Stimulated activated CD4-positive, alpha-beta T cell treated with anti-CD3 and anti-CD28 coated beads, Interleukin-15, amount 100 ng/mL, for 48 hours (primary cell): ENCODE measurements around the gene HTT.

Source experiments
- DNase-seq, 2 donors: peaks; one replicate each; pipeline ENCODE4 v3.0.0-alpha.2; 2020; ENCODE audit warnings: low read depth in 2 of 2

HTT gene

DNA sequence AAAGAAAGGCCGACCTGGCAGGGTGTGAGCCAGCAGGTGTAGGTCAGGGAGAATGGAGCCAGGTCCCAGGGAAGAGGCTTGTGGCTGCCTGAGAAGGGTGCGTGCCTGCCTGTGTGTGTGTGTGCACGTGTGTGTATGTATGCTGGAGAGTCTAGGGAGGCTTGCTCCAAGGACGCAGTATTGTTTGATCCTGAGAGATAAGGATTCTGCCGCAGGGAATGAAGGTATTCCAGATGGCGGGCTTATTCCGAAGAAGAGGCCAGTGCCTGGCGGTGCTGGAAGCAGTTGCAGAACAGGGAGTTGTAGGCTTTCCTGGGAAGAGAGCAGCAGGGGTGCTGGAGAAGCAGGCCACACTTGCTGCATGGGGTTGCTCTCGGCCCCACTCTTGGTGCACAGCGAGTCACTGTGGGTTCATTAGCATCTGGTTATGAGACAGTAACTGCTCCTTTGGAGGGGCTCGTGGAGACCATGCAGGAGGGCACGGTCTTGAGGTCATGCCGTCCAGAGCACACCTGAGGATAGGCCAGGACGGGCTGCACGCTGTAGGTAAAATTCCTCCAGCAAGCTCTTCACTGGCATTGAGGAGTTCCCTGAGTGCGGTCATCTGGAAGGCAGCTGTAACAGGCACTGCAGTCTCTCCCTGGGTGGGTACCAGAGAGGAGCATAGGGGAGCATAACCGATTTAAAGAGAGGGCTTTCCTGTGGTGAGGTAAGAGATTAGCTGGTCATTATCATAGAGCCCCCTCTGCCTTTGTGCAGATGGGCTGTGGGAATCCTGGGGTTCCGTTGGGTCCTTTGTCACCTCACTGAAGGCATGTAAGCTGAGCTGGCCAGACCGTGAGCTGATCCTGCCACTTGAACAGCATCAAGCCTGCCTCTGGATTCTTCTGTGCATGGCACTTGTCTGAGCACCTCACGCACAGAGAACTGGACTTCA is 144.6 kb downstream of the HTT start:
- DNase-seq = no peak

DNA sequence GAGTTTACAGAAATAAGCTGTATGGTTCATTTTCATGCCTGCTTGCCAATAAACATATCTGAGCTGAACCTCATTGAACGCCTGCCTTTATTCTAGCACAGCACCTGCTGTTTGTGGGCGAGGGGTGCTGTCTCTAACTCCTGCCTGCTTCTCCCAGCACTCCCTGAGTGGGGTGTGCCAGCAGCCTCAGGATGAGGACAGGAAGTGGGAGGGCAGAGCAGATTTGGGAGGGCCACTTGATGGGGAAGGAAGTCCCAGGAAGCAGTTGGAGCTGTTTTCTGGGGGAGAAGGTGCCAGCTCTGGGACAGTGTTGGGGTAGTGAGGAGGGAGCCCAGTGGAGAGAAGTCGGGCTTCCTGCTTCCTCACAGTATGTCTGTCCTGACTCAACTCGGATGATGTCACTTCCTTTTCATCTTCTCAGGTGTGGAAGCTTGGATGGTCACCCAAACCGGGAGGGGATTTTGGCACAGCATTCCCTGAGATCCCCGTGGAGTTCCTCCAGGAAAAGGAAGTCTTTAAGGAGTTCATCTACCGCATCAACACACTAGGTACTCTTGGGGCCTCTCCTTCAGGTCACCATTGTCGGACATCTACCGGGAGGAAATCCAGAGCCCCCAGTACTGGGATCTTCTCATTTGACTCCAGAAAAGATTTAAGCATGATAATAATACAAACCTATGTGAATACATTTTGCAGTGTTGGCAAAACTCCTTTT is 145.4 kb downstream of the HTT start:
- no peak for DNase-seq

DNA sequence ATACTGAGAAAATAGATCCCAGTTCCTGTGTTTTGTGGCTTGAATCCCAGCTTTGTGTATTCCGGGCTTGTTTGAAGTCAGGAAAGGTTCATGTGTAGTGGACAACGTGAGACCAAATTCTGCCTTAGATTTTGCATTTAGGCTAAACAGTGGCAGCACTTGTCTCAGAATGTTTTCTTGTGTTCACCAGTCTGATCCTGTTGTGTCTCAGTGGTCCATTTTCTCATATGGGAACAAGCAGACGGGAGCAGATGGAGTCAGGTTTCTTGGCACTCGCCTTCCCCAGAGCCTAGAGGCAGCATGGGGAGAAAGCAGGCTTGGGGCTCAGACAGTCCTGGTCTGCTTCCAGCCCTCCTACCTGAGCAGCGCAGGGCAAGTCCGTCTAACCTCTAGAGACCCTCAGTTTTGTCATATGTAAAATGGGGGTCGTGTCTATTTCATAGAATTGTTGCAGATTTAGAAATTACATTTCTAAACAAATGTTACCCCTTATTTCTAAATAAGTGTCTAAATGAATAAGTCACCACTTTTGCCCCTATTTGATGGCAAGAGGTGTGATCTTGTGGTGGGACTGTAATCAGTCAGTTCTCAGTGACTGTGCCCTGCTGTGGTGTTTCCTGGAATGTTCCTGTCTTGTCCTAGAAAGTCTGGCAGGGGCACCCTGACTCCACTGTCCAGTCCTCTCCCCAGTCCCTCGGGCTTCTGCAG is 146.1 kb downstream of the HTT start:
- DNase-seq = no peak

DNA sequence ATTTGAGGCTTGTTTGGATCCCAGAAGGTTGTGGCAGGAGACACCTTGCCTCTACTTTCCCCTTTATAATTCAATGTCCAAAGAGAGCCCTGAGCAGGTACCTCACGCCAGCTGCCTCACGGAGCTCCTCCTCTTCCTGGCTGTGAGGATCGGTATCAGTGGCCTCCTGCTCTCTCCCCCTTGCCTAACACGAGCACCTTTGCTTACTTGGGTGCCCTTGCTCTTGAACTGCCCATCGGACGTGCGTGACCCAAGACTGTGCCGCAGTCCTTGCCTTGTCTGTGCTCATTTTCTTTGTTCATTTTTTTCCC is 146.7 kb downstream of the HTT start:
- DNase-seq = no peak

DNA sequence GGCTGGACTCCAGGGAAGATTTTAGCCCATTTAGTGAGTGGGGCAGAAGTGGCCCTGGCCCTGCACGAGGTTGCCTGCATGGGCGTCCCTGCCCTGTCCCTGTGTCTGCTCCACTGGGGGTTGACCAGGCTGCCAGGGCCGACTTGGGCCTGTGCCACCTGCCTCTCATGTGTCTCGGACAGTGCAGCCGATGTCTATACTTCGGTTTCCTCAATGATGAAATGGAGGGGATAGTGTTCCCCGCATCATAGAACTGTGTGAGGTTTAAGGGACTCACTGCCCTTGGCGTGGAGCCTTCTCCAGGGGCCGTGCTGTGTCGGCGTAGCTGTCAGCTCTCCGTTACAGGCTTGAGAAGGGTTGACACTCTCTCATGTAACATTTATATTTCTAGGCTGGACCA is 147.5 kb downstream of the HTT start:
- no peak for DNase-seq

DNA sequence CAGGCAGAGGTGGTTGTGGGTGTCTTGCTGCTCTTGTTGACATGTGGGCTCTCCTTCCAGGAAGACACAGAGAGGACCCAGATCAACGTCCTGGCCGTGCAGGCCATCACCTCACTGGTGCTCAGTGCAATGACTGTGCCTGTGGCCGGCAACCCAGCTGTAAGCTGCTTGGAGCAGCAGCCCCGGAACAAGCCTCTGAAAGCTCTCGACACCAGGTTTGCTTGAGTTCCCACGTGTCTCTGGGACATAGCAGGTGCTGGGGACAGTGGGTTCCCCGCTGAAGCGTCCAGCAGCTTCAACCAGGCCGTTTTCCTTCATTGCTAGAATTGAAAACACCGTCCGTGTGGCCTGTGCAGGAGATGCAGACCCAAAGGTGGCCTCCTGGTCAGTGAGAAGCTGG is 148.9 kb downstream of the HTT start:
- no peak for DNase-seq

DNA sequence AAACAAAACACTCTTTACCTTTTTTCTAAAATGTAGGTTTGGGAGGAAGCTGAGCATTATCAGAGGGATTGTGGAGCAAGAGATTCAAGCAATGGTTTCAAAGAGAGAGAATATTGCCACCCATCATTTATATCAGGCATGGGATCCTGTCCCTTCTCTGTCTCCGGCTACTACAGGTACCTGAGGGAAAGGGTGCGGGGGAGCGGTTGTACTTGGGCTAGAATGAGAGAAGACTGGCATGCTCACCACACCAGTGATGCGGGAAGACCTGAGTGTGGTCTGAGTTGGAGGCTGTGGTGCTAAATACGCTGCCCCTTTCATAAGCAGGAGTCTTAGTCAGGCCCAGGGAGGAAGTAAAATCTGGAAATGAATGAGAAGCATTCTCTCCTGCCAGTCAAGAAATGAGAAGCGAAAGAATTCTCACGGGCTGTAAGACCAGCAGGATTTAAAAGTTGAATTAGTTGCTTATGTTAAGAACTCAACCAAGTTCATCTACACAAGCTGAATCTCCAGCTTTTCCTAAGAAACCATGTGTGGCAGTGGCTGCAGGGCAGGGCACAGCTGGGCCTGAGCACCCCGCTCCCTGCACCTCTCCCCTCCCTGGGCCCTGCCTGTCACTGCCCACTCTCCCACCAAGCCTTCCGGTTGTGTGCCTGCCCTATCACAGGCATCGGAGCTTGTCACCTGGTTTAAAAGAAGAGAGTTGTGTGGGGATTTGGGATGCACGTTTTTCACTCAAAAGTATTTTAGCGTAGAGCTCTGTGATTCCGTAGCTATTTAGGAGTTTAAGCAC is 149.7 kb downstream of the HTT start:
- no peak for DNase-seq

DNA sequence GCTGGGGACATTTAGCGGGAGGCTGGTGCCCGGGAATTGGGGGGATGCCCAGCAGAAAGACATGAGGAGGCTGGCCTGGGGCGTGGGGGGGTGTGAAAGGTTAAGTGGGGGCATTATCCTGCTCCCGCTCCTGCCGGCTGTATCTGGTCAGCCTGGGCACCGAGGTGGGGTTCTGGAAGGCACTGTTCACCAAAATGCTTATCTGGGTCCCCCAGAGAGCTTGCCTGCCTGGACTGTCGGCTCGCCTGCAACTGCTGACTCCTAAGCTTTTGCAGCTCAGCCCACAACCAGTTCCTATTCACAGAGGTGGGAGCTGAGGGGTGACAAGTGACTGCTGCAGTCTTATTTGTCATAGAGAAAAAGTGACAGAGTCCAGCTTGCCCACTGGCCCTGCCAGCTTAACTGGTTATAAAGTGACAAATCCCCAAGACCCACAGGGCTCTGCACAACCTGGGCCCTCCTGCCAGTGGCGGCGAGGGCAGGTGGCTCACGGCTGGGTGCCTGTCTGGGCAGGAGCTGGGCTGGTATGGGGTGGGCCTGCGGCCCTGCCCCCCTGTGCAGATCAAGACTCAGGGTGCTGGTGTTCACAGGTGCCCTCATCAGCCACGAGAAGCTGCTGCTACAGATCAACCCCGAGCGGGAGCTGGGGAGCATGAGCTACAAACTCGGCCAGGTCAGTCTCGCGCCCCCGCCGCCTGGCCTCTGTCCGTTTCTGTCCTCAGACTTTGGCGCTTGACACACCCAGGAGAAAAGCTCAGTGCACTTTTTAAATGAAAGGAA is 150.8 kb downstream of the HTT start:
- no peak for DNase-seq

DNA sequence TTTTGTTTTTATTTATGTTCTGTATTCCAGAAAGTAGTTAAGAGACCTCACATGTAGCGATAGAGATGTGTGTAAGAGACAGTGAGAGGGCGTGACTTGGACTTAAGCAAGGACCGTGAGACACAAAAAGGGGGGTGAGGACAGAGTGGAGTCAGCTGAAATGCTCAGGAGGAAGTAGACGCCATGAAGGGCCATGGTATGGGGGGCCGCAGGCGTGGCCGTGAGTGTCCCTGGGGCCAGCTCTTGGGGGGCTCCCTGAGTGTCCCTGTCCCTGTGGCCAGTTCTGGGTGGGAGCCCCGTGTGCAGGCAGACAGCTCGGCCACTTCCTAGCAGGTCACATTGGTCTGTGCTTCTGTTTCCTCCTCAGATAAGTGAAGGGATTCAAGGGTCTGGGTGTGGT is 151.5 kb downstream of the HTT start:
- no peak for DNase-seq

DNA sequence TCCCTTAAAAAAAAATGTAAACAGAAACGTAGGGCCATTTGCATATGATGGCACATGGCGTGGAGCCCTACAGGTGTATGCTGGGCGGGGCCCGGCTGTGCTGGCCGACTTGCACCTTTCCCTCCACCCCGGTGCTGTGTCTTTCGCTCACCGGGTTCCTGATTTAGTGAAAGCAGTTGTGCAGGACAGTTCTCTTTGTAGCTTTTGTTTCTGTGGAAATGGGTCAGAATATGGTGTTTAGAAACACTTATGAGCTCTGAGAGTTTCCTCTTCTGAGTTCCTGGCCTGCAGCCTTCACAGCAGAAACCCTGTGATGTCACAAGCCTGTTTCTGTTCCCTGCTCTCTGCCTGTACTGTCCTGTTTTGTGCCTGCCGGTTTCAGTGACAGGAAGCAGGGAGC is 152.0 kb downstream of the HTT start:
- no peak for DNase-seq

DNA sequence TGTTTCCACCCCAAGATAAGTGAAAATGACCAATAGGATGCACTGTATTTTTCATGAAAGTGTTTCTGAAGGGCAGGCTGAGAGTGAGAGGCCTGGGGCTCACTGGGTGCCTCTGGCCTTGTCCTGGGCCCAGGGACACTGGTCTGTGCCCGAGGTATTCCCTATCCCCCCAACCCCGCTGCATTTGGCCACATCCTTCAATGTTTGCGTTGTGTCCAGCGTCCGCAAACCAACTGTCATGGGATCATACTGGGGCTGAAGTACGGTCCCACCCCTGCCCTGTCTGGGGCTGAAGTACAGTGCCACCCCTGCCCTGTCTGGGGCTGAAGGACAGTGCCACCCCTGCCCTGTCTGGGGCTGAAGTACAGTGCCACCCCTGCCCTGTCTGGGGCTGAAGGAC is 152.5 kb downstream of the HTT start:
- DNase-seq = no peak

DNA sequence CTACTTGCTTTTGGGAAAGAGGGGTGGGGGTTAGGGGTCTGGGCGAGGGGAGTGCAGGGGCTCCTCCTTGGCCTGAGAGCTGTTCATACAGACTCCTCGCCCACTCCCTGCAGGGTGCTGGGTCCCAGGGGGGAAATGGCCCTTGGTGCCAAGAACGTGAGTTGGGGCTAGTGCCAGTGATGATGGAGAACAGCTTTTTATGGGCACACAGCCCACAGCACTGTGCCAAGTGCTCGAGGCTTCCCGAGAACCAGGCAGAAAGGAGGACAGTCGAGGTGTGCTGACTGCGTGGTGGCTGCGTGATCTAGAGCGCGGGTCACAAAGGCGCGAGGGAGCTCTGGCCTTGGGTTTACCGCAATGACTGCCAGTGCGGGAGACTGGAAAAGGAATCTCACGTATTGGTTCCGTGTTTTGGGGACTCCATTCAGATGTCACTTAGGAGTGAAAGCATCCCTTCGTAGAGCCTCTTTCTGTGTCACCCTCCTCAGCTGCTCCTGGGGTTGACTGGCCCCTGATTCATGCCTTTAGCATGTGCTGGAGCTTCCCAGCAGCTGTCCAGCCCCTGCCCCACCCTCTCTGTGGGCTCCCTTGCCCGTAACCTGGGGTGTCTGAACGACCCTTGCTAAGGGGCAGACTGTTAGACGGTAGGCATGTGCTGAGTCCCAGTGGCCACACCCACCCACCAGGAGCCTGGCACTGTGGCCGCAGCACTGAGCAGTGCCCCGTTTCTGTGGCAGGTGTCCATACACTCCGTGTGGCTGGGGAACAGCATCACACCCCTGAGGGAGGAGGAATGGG is 153.6 kb downstream of the HTT start:
- no peak for DNase-seq

DNA sequence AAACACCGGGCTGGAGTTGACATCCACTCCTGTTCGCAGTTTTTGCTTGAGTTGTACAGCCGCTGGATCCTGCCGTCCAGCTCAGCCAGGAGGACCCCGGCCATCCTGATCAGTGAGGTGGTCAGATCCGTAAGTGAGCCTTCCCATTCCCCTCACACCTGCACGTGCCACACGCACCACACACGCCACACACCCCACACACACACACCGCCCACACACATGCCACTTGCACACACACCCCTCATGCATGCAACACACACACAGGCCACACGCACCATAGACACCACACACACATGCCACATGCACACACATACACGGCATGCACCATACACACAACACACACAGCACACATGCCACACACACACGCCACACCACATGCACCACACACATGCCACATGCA is 154.4 kb downstream of the HTT start:
- DNase-seq = no peak

DNA sequence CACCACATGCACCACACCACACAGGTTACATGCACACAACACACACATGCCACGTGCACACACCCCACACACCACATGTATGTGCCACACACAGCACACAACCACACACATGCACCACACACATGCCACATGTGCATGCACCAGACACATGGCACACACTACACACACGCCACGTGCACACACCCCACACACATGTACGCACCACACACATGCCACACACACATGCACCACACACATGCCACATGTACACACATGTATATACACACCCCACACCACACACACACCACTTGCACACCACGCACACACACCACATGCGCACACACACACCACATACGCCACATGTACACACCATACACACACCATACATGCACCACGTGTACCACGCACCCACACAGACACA is 154.8 kb downstream of the HTT start:
- DNase-seq = no peak

DNA sequence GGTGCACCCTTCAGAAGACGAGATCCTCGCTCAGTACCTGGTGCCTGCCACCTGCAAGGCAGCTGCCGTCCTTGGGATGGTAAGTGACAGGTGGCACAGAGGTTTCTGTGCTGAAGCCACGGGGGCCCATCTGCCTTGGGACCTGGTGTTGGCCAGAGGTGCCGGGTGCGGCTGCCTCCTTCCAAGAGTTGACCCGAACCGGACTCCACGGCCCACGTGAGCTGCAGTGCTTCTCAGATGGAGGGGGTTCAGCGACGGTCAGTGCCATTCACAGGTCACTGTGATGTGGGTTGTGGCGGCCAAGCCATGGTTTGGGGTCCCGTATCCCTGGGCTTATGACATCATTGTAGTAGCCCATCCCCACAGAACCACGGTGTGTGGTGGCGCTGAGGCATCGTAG is 155.5 kb downstream of the HTT start:
- DNase-seq = no peak

DNA sequence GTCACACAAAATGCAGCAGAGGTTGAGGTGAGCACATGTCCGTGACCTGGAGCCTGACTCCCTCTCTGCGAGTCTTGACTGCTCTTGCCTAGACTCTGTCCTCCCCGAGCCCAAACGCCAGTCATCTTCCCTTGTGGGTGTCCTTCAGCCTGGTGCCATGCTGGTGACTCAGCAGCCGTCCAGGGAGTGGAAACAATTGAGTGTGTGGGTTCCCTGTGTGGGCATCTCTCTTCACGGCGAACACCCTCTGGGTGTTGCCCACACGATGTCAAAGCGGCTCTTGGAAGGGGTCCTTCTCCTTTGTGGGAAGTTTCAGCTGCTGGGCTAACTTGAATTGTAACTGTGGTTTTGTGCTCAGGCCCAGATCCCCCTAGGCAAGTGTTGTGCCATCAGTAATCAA is 157.0 kb downstream of the HTT start:
- DNase-seq = no peak

DNA sequence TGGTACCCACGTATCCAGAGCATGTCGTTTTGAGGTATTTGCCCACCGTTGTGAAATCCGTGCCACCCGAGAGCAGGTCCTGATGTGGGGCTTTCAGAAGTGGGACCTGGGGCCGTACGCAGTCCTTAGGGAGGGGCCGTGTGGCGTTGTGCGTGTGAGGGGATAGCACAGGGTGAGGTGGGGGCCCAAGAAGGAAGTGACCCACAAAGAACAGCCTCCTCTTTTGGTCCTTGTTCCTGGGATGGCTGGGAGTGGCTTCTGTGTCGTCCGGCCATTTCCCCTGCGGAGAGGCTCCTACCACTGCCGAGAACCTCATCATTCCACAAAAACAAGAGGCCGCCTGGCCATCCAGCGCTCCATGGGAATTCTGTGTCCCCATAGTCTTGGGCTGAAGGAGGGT is 157.5 kb downstream of the HTT start:
- DNase-seq = no peak

DNA sequence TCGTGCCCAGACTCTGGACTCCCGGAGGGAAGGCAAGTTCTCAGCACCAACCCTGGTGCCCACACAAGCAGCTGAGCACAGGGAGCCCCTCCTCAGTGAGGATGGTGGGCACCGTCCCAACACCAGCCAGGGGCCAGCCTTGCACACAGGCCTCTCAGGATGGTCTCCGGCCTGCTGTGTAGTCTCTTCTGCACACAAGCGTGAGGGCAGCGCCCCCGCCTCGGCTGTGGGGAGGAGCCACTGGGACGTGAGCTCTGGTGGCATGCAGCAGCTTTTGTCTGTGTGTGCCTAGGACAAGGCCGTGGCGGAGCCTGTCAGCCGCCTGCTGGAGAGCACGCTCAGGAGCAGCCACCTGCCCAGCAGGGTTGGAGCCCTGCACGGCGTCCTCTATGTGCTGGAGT is 158.4 kb downstream of the HTT start:
- DNase-seq = no peak

DNA sequence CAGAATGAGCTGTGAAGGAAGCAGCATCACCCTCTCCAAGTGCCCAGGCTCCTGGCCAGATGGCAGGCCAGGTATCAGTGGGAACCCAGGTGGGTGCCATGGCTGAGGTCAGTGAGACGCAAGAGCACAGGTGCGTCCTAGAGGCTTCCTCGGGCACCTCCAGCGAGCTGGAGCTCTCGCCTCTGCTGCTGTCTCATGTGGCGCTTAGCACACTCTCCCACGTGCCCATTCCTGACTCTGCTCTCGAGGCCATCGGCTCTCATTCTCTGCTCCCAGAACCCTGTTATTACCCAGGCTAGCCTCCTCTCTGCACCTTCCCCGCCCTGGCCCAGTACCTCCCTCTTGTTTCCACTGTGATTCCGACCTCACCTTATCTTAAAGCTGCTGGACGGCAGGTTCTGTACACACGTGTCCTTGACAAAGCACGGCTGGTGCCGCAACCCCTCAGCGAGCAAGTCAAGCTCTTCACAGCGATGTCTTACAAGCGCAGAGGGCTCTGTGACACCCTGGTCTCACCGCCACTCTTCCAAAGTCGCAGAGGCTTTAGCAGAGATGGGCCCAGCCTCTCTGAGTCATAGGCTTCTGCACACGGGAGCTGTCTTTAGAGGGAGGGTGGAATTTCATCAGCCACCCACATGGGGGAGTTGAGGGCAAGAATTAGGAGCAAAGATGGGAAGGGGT is 159.1 kb downstream of the HTT start:
- DNase-seq = no peak
